GM21423 (cell line): ENCODE data around the gene RALGPS1.

ENCODE experiments used
- ATAC-seq: cut with Tn5 transposase; IDR thresholded peaks from one replicate; pipeline ENCODE4 v1.9.1; 2021; ENCODE audit warnings: mild to moderate bottlenecking, moderate library complexity; ENCODE audit not compliant: unreplicated experiment

The RALGPS1 gene

DNA sequence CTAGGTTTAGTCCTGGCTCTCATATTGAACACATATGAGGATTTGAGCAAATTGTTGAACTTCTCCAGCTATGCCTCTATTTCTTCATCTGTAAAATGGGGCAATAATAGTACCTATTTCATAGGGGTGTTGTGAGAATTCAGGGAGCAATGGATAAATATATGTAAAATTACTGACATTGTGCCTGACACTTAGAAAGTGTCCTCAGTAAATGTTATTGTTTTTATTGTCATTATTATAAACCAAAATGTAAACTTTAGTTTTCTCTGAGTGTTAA is 106.2 kb downstream of the RALGPS1 start:
- no peak for ATAC-seq

DNA sequence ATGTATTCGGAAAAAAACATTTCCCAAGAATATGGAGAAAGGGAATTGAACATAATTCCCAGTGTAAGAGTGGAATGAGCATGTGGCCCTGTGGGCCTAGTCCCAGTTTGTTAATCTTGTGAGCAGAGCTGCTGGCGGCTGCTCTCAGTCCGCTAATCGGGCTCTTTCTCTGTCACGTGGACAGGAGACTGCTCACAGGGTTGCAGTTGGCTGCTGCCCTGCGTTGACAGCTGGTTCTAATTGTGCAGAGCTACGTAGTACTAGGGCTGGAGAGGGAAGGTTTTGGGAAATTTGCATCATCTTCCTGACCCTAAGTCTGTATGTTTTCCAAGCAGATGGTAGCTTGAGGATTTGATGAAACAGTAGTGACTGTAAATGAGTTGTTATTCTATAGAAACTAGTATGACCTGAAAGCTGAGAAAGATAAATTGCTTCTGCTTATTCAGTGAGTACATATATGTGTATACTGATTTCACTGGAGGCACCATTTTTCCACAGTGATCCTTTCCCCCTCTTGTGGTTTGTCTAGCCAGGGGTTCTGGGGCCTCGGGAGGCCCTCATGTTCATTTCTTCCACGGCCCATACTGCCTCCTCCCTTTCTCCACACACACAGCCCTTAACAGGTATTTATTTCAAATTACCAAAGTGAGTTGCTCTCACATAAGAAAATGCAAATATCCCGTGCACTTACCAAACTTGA is 107.2 kb downstream of the RALGPS1 start:
- ATAC-seq: no peak

DNA sequence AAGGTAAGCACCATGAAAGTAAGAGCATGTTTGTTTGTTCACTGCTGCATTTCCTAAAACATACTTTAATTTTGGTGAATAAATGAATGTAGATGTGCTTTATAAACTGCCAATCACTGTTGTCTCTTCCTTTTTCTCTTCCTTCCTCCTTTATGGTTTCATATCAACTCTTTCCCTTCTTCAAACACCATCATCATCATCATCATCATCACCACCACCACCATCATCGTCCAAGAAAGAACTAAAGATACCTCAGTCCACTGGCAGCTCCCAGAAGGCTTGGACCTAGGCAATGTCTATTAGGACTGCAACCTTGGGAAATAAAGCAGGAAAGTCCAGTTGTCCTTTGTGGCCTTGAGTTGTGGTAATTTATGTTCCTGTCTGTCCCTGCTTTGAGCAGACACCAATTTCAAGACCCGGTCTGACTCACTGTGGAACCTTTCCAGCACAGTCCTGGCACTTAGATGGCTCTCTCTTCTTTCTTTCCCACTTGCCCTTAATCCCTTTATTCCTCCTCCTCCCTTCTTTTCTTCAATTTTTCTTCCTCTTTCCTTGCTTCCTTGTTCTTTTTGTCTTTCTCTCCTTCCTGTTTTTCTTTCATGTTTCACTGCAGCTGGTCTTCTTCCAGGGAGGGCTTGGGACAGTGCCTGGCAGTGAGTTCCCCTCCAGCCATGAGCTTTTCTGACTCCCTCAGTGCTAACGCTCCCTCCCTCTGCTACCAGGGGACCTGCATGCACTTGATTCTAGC is 108.5 kb downstream of the RALGPS1 start:
- no peak for ATAC-seq

DNA sequence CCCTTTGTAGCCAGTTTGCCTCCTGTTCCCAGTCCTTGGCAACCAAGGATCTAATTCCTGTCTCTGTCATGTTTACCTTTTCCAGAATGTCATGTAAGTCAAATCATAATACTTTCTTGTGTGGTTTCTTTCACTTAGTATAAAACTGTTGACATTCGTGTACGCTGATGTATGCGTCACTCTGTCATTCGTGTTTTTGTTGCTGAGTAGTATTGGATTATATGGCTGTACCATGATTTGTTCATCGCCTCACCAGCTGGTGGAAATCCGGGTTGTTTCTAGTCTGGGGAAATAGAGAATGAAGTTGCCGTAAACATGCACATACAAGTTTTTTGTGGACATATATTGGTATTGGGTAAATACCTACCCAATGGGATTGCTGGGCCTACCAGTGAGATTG is 110.5 kb downstream of the RALGPS1 start:
- no peak for ATAC-seq

DNA sequence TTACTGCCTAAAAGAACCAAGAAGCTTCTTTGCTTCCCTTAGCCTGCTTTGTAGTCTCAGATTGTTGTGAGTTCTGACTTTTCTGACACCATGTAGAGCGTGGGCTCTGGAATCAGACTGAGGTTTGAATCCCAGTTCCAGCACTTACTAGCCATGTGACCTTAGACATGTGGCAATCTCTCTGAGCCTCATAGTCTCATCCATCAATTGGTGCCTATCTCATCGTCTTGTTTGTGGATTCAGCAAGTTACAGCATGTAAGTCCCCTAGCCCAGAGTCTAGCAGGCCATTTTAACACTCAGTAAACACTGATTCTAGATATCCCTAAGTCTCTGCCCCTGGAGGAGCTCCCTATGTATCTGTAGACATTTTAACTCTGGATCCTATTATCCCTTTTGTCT is 113.1 kb downstream of the RALGPS1 start:
- ATAC-seq: no peak

DNA sequence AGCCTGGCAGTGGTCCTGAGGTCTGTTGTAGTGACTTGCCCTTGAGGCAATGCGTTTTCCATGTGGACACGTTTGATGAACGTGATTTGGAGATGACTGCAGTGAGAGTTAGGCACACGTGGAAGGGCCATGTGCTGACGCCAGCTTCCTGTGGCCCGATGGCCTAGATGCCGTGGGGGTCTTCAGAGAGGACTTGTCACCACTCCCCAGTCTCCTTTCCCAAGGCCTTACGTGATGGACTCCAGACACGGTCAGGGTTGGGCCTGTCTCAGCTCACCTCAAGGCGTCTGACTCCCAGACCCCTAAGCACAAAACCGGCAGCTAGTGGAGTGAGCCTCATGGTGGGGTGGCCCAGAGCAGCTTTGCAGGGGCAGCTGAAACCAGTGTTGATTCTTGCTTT is 115.0 kb downstream of the RALGPS1 start:
- ATAC-seq: no peak

DNA sequence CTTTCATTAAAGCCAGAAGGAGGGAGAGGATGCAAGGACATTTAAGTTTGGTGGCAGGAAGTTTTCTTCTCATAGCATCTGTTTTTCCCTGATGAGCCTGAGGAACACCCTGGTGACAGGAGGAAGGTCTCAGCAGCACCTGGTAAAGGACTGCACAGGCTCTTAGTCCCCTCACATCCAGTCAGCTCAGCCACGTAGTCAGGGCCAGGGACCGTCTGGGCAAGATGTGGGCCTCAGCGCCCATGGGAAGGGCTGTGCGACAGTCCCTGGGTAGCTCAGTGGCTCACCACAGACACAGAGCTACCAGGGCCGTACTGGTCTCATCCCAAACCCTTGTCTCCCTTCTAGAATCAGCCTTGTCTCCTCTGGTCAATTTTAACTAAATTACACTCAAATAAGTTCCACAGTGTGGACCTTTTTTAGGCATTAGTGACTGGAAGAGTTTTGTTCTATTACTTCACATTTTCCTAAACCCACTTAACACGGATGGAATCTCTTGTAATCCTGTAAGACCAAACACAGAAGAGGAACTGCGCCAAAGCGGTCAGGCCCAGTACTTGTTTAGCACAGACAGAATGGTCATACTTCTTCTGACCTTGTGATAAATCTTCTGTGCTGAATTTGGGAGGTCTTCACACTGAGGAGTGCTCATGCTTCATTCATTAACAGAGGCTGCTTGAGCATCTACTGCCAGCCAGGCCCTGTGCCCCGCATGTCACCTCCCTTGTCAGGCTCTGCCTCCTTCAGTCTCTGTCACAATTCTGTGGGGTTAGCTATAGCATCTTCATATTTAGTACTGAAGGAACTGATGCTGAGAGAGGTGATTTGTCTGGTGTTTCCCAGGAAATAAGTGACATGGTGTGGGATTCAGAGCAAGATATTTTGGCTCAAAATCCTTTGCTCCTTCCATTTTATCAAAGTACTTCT is 116.5 kb downstream of the RALGPS1 start:
- ATAC-seq: no peak

DNA sequence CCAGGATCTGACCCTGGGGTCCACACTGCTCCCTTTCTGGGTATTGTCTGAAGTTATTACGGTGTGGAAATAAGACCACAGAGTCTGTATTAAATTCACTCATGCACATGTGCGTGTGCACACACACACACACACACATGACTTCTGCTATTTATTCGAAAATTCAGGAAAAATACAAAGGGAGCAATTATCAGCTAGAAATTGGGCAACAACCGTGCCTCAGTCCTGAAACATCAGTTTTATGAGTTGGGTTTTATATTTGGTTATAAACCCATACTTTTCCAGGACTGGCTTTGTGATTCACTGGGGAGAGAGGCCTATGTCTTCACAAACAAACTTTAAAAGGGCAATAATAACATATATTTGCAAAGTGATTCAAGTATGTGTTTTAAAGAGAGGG is 117.7 kb downstream of the RALGPS1 start:
- ATAC-seq: no peak

DNA sequence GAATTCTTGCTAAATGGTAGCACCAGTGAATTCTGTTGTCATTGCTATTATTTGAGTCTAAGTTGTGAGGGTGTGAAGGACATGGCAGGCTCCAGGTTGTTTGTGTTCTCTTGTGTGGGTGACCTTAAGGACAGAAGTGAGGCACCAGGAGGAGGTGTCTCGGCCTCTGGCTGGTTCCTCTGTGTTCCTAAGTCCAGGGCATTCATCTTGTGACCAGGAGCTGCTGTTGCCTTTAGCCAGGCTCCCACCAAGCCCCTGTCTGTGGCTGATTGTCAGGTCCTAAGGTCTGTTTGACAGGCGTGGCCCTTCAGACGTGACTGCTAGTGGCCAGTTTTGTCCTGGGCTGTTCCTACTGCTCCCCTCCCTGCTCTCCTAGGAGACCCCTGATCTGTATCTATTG is 118.5 kb downstream of the RALGPS1 start:
- no peak for ATAC-seq

DNA sequence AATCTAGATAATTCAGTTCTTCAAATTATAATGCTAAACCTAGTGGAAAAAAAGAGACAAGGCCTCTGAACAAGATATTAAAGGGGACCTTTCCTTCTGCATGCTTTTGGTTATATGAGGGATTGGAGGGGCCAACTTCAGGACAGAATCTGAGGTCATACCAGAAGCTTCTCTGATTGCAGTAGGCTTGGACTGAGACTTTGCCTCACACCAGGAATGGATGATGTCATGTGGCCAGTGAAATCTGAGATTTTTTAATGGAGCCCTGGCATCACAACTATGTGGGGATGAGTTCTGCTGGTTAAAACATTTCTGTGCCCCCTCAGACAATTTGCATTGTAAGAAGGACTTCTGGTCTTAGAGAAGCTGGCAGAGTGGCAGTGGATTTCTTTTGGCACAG is 119.2 kb downstream of the RALGPS1 start:
- ATAC-seq: no peak

DNA sequence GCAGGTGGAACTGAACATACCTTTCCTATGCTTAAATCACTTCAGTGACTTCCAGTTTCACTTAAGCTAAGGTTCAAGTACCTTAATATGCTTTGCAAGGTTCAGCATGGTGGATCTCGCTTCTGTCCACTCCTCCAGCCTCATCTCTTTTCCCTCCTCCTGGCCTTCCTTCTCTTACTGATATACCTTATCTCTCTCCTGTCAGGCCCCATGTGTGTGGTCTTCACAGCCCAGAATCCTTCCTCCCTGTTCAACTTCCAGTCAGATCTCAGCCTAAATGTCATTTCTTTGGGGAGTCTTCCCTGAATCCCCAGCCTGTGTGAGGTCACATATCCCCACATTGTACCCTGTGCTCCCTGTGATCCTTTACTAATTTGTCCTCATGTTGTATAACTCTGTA is 120.1 kb downstream of the RALGPS1 start:
- ATAC-seq: no peak

DNA sequence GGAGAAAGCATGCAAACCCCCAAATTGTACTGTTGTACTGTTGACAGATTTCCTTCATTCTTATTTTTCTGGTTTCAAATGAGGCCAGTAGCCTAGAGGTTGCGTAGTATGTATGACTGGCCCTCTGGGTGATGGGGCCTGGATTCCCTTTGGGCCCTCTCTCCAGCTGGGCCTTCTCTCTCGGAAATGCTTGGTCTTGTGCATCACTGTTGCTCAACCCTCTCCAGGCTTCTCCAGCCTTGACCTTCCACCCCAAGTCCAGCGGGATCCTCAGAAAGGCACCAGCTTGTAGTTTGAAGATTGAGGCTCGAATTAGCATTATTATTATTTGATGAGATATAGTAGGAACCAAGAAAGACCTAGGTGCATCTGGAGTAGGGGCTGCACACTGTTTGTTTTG is 120.8 kb downstream of the RALGPS1 start:
- ATAC-seq: no peak

DNA sequence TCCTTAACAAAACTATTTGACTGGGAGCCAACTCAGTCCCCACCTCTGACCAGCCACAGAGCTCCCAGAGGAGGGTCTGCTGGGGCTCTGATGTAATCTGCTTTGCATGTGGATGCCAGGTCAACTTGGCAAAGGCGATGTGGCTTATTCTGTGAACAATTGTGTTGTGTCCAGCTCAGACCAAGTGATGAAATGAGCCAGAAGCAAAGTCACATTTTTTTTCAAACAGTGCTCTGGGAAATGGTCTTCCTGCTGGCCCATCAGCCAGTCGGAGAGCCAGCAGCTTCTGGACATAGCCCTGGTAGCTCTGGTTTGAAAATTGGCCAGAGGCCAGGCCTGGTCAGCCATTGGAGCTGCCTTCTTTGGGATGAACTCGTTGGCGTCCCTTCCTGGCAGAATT is 121.4 kb downstream of the RALGPS1 start:
- no peak for ATAC-seq

DNA sequence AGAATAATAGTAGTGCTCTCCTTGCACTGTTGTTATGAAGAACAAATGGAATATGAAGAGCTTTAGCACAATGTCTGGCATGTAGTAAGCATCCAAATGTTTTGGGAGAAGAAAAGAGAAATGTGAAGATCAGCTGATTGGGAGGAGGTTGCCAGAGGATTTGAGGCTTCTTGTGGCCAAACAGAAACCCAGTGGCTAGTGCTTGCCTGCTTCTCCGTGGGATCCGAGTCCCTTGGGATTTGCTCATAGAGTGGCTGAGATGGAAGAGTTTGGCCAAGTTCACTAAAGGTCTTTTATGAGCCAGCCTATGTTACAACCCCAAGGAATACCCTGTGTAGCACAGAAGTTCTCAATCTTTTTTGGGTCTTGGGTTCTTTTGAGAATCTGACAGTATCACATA is 121.9 kb downstream of the RALGPS1 start:
- ATAC-seq: no peak

DNA sequence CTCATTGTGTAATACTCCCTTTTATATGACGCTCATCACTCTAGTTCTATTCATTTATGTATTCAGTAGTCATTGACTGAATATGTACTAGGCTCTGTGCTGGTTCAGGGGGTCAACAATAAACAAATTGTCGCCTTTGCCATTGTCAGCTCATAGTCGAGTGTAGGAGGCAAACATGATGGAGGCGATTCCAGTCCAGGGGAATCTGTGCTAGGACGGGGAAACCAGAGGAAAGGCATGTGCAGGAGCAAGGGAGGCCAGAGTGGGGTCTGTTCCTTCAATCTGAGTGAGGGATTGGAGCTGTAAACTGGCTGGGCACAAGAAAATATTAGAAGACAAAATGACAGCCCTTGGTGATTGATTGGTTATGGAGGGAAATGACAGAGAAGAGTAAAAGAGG is 123.9 kb downstream of the RALGPS1 start:
- ATAC-seq: no peak

DNA sequence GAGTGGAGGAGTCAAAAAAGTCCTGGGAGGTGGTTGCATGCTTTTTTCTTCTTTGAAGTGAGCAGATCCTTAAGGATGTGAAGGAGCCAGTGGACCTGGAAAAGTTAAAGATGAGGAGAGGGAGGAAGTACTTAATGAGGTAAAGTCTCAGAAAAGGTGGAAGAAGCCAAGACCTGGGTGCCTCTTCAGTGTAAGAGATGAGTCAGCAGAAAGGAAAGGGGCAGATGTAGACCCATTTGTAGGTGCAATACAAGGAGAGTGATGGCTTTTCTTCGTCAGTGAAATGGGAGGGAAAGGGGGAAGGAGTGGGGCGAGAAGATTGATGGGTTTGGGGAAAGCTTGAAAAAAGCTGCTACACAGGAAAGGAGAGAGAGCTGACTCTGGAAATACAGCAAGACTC is 124.9 kb downstream of the RALGPS1 start:
- ATAC-seq: no peak

DNA sequence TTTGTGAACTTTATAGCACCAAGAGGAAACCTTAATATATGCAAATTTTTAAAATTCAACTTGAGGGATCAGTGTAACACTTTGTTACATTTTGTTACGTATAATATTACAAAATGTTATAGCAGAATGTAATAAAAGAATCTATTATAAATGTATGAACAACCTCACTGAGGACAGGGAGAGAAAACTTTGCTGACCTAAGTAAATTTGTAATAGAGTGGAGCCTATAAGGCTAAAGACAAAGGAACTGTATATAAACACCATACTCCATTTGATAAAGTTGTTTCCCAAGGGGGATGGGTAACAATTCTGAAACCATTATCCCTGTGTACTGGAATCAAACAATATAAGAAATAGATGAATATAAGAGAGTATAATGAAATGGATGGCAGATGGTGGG is 130.6 kb downstream of the RALGPS1 start:
- ATAC-seq: no peak

DNA sequence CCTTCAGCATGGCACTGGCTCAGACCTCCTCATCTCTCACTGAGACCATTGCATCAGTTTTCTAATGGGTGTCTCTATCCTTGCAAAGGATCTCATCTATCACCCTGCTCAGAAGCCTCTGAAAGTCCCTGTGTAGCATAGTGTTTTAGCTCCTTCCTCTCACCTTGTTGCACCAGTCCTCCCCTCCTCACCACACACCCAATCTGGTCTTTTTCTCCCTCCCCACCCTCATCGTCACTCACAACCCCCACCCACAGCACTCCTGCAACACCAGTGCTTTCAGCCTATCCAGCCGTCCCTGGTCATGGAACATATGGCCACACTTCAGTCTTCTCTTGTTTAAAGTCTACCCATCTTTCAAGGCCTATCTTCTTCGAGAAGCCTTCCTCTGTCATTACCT is 133.4 kb downstream of the RALGPS1 start:
- no peak for ATAC-seq

DNA sequence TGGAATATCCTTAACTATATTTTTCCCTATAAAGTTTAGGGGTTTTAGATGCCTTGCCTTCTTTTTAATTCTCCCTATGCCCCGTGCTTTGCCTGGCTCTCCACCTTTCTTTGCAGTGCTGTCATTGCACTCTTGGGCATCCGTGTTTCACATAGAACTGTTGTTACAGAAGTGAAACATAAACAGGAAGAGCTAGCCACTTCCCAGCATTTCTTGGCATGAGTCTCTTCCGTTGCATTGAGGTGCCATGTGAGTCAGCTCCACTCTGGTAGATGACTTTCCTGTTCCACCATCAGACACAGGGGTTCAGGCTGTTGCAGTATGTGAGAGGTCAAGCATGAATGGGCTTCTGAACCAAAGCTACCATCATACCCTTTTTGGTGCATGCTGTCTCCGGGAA is 134.5 kb downstream of the RALGPS1 start:
- ATAC-seq: no peak

DNA sequence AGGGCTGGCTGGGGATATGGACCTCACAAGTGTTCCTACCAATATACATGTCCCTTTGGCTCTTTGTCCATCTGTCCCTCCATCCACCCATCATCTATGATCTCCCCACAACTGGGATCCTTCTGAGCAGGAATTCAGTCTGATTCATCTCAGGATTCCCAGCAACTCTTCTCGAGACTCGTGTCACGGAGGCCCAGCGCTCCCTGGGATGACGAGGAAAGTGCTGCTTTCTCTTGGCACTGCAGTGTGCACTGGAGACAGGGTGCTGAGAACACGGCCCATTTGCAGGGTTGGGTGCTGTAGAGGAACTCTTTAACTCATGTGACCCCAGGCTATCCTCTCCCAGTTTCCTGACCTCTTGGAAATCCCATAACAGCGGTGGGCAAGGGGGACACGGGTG is 135.0 kb downstream of the RALGPS1 start:
- no peak for ATAC-seq

DNA sequence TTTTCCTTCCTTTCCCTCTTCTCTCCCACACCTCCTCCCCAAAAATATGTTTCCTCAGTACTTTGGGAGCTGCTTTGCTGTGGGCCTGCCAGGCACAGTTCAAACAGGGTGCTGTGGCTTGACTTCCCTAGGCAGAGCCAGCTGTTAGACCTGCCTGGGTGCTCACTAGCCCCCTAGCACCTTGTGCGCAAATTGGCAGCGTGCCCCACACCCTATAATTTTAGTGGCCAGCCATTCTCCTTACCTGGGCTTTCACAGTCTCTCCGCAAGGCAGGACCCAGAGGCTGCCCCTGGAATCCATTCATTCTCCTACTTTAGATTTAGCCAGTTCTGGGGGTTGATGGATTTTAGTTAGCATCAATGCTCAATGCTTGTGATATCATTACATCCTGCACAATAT is 135.6 kb downstream of the RALGPS1 start:
- no peak for ATAC-seq

DNA sequence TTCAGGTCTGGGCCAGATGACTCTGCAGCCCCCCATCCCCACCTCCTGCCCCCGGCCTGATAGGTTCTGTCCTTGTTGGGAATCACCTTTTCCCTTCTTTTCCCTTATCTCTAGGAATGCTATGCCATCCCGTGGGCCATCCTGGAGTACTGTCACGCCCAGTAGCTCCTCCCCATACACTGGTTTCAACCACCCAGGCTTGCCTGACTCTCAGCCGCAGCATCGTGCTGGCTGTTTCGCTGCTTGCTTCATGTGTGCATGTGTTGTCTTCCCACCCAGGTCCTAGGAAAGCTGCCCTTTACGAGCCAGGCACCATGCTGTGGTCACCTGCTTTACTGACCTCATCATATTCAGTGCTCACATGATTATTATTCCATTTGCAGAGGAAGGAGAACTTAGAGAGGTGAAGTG is 136.0 kb downstream of the RALGPS1 start:
- no peak for ATAC-seq
